ENCODE data around the gene TMEM69.
"Not testable (repeated sequence)": the region's sequence is repeated elsewhere in the genome, so short reads cannot be mapped to it uniquely, and the experiment has no call there.

DNA sequence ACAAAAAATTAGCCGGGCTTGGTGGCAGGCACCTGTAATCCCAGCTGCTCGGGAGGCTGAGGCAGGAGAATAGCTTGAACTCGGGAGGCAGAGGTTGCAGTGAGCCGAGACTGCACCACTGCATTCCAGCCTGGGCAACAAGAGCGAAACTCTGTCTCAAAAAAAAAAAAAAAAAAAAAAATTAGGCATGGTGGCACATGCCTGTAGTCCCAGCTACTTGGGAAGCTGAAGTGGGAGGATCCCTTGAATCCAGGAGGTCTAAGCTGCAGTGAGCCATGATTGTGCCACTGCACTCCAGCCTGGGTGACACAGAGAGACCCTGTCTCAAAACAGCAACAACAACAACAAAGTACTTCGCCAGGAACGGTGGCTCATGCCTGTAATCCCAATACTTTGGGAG is 11.4 kb upstream of the TMEM69 start:
- TF ChIP-seq, protein P1, sequence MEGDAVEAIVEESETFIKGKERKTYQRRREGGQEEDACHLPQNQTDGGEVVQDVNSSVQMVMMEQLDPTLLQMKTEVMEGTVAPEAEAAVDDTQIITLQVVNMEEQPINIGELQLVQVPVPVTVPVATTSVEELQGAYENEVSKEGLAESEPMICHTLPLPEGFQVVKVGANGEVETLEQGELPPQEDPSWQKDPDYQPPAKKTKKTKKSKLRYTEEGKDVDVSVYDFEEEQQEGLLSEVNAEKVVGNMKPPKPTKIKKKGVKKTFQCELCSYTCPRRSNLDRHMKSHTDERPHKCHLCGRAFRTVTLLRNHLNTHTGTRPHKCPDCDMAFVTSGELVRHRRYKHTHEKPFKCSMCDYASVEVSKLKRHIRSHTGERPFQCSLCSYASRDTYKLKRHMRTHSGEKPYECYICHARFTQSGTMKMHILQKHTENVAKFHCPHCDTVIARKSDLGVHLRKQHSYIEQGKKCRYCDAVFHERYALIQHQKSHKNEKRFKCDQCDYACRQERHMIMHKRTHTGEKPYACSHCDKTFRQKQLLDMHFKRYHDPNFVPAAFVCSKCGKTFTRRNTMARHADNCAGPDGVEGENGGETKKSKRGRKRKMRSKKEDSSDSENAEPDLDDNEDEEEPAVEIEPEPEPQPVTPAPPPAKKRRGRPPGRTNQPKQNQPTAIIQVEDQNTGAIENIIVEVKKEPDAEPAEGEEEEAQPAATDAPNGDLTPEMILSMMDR (IDR thresholded peaks at IDR 0.05 in 4 of 5, conservative IDR thresholded peaks at IDR 0.05 in 1 of 5): not testable (repeated sequence)
- not testable (repeated sequence) for TF ChIP-seq POLR2A (IDR thresholded peaks at IDR 0.05)
